Measurements from ENCODE around the gene TNIK.
A peak's percentile ranks its signal among the peaks of the same experiment; 100 is the strongest.

Gene TNIK

GRCh38 chr3:171412473-171412872 lies 47.7 kb downstream of the TNIK start:
- no peak for DNase-seq (ENCODE audit: low read depth)
- H3K4me3 ChIP-seq (ENCODE audit: control insufficient read depth, low read depth, low read length): no peak overlapping the region
- no peak for TF ChIP-seq CTCF (conservative IDR thresholded peaks at IDR 0.05; ENCODE audit: control insufficient read depth, insufficient read depth, low read depth, low read length)

DNA sequence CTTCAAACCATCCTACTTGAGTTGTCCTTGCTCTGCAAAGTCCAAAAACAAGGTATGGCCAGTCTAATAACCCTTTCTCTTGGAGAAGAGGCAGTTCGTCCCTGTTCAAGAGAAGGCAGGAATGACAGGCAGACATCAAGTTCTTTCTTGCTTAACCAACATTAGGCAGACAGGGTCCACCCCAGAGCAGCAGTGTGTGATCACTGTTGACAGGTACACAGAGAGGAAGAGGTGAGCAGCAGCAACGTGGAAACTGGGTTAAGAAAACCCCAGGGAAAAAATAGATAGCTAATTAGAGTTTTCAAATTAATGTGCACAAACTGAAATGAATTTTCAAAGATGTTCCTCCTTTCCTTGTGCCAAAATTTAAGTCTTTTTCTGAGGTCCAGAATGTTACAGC lies 48.2 kb downstream of the TNIK start:
- no peak for TF ChIP-seq CTCF (conservative IDR thresholded peaks at IDR 0.05; ENCODE audit: control insufficient read depth, insufficient read depth, low read depth, low read length)
- DNase-seq (ENCODE audit: low read depth): no peak
- H3K4me3 ChIP-seq (ENCODE audit: control insufficient read depth, low read depth, low read length): no peak overlapping the region

GRCh38 chr3:171410186-171410585 lies 50.0 kb downstream of the TNIK start:
- H3K4me3 ChIP-seq (ENCODE audit: control insufficient read depth, low read depth, low read length): no peak overlapping the region
- no peak for TF ChIP-seq CTCF (conservative IDR thresholded peaks at IDR 0.05; ENCODE audit: control insufficient read depth, insufficient read depth, low read depth, low read length)

DNA sequence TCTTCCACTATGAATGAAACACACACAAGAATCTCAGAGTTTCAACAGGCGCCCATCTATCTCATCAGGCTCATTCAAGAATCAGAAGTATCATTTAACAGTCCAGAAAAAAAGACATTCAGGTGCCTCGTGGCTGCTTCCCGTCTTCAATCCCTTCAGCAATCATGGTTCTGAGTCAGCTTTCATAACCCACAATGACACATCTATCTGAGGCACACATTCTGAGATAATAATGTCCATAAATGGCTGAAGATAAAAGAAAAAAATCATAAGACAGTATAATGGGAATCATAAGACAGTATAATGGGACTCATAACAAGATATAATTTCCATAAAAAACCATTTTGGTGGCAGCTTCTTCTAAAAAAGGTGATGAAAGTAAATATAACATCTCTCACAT lies 52.4 kb downstream of the TNIK start:
- no peak overlapping the region for H3K4me3 ChIP-seq (ENCODE audit: control insufficient read depth, low read depth, low read length)
- TF ChIP-seq CTCF (conservative IDR thresholded peaks at IDR 0.05; ENCODE audit: control insufficient read depth, insufficient read depth, low read depth, low read length): no peak
- DNase-seq (ENCODE audit: low read depth): peak; percentile 82

More at GRCh38 chr3:171410186-171410585, 50.0 kb downstream of the TNIK start:
- no peak for DNase-seq (ENCODE audit: low read depth)

GRCh38 chr3:171404376-171404967 lies 55.7 kb downstream of the TNIK start:
- no peak for DNase-seq (ENCODE audit: low read depth)
- no peak overlapping the region for H3K4me3 ChIP-seq (ENCODE audit: control insufficient read depth, low read depth, low read length)
- no peak for TF ChIP-seq CTCF (conservative IDR thresholded peaks at IDR 0.05; ENCODE audit: control insufficient read depth, insufficient read depth, low read depth, low read length)

DNA sequence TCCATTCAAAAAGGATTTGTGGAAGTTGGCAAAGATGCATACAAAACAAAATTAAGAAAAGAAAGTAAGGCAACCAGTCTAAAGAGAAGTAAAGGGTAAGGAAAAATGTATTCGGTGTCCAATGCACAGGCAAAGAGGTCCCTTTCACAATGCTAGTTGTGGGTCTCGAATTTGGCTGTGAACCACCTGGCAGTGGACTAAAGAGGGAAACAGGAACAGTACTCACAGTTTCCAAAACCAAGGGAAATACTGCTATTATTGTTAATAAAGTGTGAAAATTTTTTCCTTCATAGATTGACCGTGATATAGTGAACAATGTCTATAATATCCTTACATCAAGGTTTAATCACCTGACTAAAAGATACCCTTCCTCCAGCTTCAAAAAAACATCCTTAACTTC lies 57.9 kb downstream of the TNIK start:
- H3K4me3 ChIP-seq (ENCODE audit: control insufficient read depth, low read depth, low read length): no peak overlapping the region
- DNase-seq (ENCODE audit: low read depth): no peak
- TF ChIP-seq CTCF (conservative IDR thresholded peaks at IDR 0.05; ENCODE audit: control insufficient read depth, insufficient read depth, low read depth, low read length): no peak

DNA sequence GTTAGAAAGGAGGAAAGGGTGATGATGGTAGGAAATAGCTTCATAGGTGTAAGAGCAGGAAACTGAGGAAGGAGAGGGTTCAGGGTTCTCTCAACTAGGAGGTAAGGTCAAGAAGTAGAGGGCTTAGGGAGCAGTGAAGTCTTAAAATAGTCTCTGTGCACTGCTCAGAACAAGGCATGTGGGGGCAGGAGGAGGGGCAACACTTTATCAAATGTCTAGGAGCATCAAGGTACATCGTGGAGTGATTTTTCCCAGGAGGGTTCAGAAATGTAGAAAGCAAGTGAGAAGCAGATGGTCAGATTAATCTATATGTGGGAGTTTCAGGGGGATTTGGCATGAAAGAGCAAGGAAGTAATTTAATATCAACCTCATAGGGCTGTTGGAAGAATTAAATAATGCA lies 58.8 kb downstream of the TNIK start:
- TF ChIP-seq CTCF (conservative IDR thresholded peaks at IDR 0.05; ENCODE audit: control insufficient read depth, insufficient read depth, low read depth, low read length): no peak
- no peak for DNase-seq (ENCODE audit: low read depth)
- no peak overlapping the region for H3K4me3 ChIP-seq (ENCODE audit: control insufficient read depth, low read depth, low read length)

All from fibroblast of mammary gland (primary cell).